GM12878 (cell line): ENCODE results near the gene MAP2K7.

Experiments
- CREB1 ChIP-seq: IDR thresholded peaks from 2 replicates; pipeline ENCODE4 v1.6.1; 2012; ENCODE audit warnings: low read depth, mild to moderate bottlenecking, inconsistent platforms
- MEF2A ChIP-seq: IDR thresholded peaks from 2 replicates; pipeline ENCODE4 v1.6.1; 2011; ENCODE audit warnings: low read depth, mild to moderate bottlenecking, low read length, moderate library complexity; ENCODE audit not compliant: insufficient read depth
- MXI1 ChIP-seq: fragments of 150-350 bp; IDR thresholded peaks from 2 replicates; pipeline ENCODE4 v1.6.1; 2011; ENCODE audit warnings: low read depth, mild to moderate bottlenecking, inconsistent platforms, low read length, improper control_type of control experiment
- NFYB ChIP-seq: IDR thresholded peaks from 2 replicates; pipeline ENCODE4 v1.6.1; 2011; ENCODE audit warnings: low read depth, mild to moderate bottlenecking, low read length, improper control_type of control experiment, moderate library complexity; ENCODE audit not compliant: insufficient read depth
- SREBF2 ChIP-seq: IDR thresholded peaks from 2 replicates; pipeline ENCODE4 v1.6.1; 2012; ENCODE audit warnings: mild to moderate bottlenecking, low read length
- SUZ12 ChIP-seq: fragments of 200-600 bp; sonication (generic); IDR thresholded peaks from one replicate; pipeline ENCODE4 v1.6.1; 2018; ENCODE audit warnings: antibody characterized with exemption, mild to moderate bottlenecking; ENCODE audit not compliant: unreplicated experiment
- ZNF207 ChIP-seq: fragments of 450-650 bp; IDR thresholded peaks from 2 replicates; pipeline ENCODE4 v1.6.1; 2014; ENCODE audit warnings: antibody characterized with exemption, mild to moderate bottlenecking, borderline replicate concordance
- ZNF274 ChIP-seq: IDR thresholded peaks from one replicate; pipeline ENCODE4 v1.8.0; 2011; ENCODE audit not compliant: insufficient read length, insufficient read depth
- TF ChIP-seq, protein P1 (sequence below), 3 experiments: IDR thresholded peaks in 2 of 3; conservative IDR thresholded peaks in 1 of 3; 2 replicates each; pipeline ENCODE4 v1.5.1; 2011; ENCODE audit warnings: low read depth in 3 of 3, low read length in 3 of 3, mild to moderate bottlenecking in 3 of 3, control low read depth in 2 of 3, moderate library complexity in 2 of 3, inconsistent platforms in 1 of 3, mixed read lengths in 1 of 3; ENCODE audit not compliant: control insufficient read depth in 2 of 3, insufficient read depth in 1 of 3; ENCODE audit errors: extremely low read depth in 1 of 3
- TF ChIP-seq, protein P2 (sequence below): IDR thresholded peaks from 2 replicates; pipeline ENCODE4 v1.6.1; 2012; ENCODE audit warnings: low read depth, low read length, improper control_type of control experiment
- TF ChIP-seq, protein P3 (sequence below): fragments of 450-650 bp; IDR thresholded peaks from 2 replicates; pipeline ENCODE4 v1.6.1; 2017; ENCODE audit warnings: antibody characterized with exemption, mild to moderate bottlenecking, moderate library complexity

DNA sequence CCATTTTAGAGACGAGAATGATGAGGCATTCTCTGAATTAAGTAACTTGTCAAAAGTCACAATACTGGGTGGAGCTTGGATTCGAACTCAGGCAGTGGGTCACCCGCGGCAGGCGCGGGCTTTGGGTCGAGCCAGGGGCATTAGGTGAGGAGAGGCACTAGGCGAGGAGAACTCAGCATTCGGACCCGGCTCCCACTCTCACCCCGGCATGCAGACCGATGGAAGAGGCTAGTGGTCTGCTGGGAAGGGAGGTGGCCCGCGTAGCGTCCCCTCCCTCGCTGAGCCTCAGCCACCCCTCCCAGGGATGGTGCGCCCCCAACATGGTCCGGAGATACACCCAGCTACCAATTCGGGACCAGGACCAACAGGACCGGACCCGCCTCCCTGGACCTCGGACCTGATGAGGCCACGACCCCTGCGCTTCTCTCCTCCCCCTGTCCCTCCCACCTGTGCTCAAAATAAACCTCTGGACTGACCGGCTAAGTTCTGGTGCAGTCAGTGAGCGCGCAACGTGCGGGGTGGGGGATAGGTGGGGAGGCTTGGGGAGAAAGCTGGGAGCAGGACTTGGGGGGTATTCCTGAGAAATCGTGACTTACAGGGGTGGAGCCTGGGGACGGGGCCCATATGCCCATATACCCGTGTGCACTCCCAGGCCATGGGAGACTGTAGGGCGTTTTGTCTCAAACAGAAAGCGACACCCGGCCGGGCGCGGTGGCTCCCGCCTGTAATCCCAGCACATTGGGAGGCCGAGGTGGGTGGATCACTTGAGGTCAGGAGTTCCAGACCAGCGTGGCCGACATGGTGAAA is 15.1 kb downstream of the MAP2K7 start:
- no peak for TF ChIP-seq SREBF2
- TF ChIP-seq, protein P1, sequence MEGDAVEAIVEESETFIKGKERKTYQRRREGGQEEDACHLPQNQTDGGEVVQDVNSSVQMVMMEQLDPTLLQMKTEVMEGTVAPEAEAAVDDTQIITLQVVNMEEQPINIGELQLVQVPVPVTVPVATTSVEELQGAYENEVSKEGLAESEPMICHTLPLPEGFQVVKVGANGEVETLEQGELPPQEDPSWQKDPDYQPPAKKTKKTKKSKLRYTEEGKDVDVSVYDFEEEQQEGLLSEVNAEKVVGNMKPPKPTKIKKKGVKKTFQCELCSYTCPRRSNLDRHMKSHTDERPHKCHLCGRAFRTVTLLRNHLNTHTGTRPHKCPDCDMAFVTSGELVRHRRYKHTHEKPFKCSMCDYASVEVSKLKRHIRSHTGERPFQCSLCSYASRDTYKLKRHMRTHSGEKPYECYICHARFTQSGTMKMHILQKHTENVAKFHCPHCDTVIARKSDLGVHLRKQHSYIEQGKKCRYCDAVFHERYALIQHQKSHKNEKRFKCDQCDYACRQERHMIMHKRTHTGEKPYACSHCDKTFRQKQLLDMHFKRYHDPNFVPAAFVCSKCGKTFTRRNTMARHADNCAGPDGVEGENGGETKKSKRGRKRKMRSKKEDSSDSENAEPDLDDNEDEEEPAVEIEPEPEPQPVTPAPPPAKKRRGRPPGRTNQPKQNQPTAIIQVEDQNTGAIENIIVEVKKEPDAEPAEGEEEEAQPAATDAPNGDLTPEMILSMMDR (IDR thresholded peaks at IDR 0.05 in 2 of 3, conservative IDR thresholded peaks at IDR 0.05 in 1 of 3; ENCODE audit: control insufficient read depth in 2 of 3, extremely low read depth in 1 of 3, insufficient read depth in 1 of 3, low read depth in 3 of 3, low read length in 3 of 3): no peak
- TF ChIP-seq, protein P2, sequence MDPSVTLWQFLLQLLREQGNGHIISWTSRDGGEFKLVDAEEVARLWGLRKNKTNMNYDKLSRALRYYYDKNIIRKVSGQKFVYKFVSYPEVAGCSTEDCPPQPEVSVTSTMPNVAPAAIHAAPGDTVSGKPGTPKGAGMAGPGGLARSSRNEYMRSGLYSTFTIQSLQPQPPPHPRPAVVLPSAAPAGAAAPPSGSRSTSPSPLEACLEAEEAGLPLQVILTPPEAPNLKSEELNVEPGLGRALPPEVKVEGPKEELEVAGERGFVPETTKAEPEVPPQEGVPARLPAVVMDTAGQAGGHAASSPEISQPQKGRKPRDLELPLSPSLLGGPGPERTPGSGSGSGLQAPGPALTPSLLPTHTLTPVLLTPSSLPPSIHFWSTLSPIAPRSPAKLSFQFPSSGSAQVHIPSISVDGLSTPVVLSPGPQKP: no peak
- TF ChIP-seq MXI1: no peak
- TF ChIP-seq ZNF274: no peak
- no peak for TF ChIP-seq NFYB
- TF ChIP-seq, protein P3, sequence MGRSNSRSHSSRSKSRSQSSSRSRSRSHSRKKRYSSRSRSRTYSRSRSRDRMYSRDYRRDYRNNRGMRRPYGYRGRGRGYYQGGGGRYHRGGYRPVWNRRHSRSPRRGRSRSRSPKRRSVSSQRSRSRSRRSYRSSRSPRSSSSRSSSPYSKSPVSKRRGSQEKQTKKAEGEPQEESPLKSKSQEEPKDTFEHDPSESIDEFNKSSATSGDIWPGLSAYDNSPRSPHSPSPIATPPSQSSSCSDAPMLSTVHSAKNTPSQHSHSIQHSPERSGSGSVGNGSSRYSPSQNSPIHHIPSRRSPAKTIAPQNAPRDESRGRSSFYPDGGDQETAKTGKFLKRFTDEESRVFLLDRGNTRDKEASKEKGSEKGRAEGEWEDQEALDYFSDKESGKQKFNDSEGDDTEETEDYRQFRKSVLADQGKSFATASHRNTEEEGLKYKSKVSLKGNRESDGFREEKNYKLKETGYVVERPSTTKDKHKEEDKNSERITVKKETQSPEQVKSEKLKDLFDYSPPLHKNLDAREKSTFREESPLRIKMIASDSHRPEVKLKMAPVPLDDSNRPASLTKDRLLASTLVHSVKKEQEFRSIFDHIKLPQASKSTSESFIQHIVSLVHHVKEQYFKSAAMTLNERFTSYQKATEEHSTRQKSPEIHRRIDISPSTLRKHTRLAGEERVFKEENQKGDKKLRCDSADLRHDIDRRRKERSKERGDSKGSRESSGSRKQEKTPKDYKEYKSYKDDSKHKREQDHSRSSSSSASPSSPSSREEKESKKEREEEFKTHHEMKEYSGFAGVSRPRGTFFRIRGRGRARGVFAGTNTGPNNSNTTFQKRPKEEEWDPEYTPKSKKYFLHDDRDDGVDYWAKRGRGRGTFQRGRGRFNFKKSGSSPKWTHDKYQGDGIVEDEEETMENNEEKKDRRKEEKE: no peak
- TF ChIP-seq CREB1: no peak
- TF ChIP-seq MEF2A: no peak
- TF ChIP-seq SUZ12: no peak
- no peak for TF ChIP-seq ZNF207
